Mucosa of stomach (tissue), 1 donor: Measurements from ENCODE around the gene SMS.

ENCODE experiments used
- H3K27me3 ChIP-seq: one replicate; pipeline ENCODE4 v1.7.0; 2013; ENCODE audit warnings: mild to moderate bottlenecking, low read length; ENCODE audit not compliant: control insufficient read depth, insufficient read depth
- H3K36me3 ChIP-seq: one replicate; pipeline ENCODE4 v1.7.0; 2013; ENCODE audit warnings: low read length; ENCODE audit not compliant: control insufficient read depth, insufficient read depth
- H3K4me1 ChIP-seq: one replicate; pipeline ENCODE4 v1.7.0; 2013; ENCODE audit warnings: mild to moderate bottlenecking, low read length; ENCODE audit not compliant: control insufficient read depth, insufficient read depth
- H3K4me3 ChIP-seq: one replicate; pipeline ENCODE4 v1.7.0; 2013; ENCODE audit warnings: low read length
- H3K9ac ChIP-seq: one replicate; pipeline ENCODE4 v1.7.0; 2013; ENCODE audit warnings: mild to moderate bottlenecking, low read length, moderate library complexity
- H3K9me3 ChIP-seq: one replicate; pipeline ENCODE4 v1.7.0; 2013; ENCODE audit warnings: mild to moderate bottlenecking, low read length, moderate library complexity; ENCODE audit not compliant: control insufficient read depth
- donor health status: Pancreatic carcinoma.

Gene SMS

DNA sequence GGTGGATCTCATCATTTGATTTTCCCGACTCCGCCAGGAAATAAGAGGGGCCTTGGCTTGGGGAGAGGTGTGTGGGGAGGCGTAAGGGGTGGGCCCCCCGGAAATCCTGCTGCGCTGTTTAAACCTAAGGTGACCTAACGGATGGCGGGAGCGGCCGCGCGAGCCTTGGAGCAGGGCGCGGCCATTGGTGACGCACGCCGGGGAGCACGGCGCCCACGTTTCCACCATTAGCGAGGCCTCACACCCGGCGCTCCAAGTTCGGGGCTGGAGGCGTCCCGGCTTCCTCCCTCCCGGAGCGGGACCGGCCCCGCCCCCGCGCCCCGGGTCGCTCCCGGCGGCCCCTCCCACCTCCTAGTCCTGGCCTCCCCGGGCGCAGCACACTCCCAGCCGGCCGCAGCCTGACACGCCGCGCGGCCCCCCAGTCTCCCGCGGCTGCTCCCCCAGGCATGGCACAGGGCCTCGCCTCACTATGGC is at the start of gene SMS:
SMS (plus strand) TSS at position 354 of the 474 bp plus-strand sequence; CDS start at position 470, 116 bp downstream.
- Histone ChIP-seq H3K9ac (peak within 1 kb of the TSS; percentile 57), H3K4me1 (no peaks in the 10 kb centered on the region), H3K36me3 (no peaks in the 10 kb centered on the region), H3K27me3 (no peaks in the 10 kb centered on the region), H3K9me3 (no peaks in the 10 kb centered on the region), H3K4me3 (no peak within 1 kb of the TSS)

GRCh38 chrX:21905313-21905712 is 35.2 kb upstream of the SMS start:
- no peaks in the 10 kb centered on the region for H3K36me3 ChIP-seq
- H3K9ac ChIP-seq: no peak overlapping the region
- H3K4me1 ChIP-seq: no peaks in the 10 kb centered on the region
- no peaks in the 10 kb centered on the region for H3K9me3 ChIP-seq
- no peaks in the 10 kb centered on the region for H3K27me3 ChIP-seq
- no peak overlapping the region for H3K4me3 ChIP-seq

DNA sequence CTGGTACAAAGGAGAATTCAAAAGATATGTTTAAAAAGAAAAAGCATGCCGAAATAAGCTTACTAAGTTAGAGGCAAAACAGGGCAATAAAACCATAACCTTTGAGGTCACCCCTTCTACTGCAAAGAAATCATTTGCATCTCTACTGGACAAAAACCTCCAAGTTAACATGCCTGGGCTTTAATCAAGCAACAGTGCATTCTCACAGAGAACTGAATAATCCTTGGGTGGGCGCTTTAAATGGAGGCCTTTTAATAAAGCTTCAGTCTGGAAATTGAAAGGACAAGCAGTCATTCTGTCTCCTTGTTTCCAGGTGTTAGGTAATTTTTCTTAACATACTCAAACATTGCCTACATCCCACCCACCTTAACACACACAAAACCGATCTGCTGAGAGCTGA is 34.6 kb upstream of the SMS start:
- no peaks in the 10 kb centered on the region for H3K4me1 ChIP-seq
- no peaks in the 10 kb centered on the region for H3K27me3 ChIP-seq
- H3K9me3 ChIP-seq: no peaks in the 10 kb centered on the region
- no peaks in the 10 kb centered on the region for H3K36me3 ChIP-seq
- H3K4me3 ChIP-seq: no peak overlapping the region
- no peak overlapping the region for H3K9ac ChIP-seq

GRCh38 chrX:21907260-21907659 is 33.2 kb upstream of the SMS start:
- Histone ChIP-seq H3K27me3 (no peaks in the 10 kb centered on the region), H3K9me3 (no peaks in the 10 kb centered on the region), H3K36me3 (no peaks in the 10 kb centered on the region), H3K9ac (no peak overlapping the region), H3K4me3 (no peak overlapping the region), H3K4me1 (no peaks in the 10 kb centered on the region)

GRCh38 chrX:21911481-21911880 is 29.0 kb upstream of the SMS start:
- H3K9me3 ChIP-seq: no peaks in the 10 kb centered on the region
- H3K4me3 ChIP-seq: no peak overlapping the region
- no peaks in the 10 kb centered on the region for H3K36me3 ChIP-seq
- no peaks in the 10 kb centered on the region for H3K27me3 ChIP-seq
- no peaks in the 10 kb centered on the region for H3K4me1 ChIP-seq
- no peak overlapping the region for H3K9ac ChIP-seq

- H3K4me3 ChIP-seq: no peak overlapping the region
- no peaks in the 10 kb centered on the region for H3K27me3 ChIP-seq
- no peaks in the 10 kb centered on the region for H3K4me1 ChIP-seq
- H3K9ac ChIP-seq: no peak overlapping the region
- H3K36me3 ChIP-seq: no peaks in the 10 kb centered on the region
- H3K9me3 ChIP-seq: no peaks in the 10 kb centered on the region
Measured at GRCh38 chrX:21912220-21912619, 28.3 kb upstream of the SMS start.

- Histone ChIP-seq H3K4me3 (no peak overlapping the region), H3K27me3 (no peaks in the 10 kb centered on the region), H3K36me3 (no peaks in the 10 kb centered on the region), H3K9ac (no peak overlapping the region), H3K4me1 (no peaks in the 10 kb centered on the region), H3K9me3 (no peaks in the 10 kb centered on the region)
Measured at GRCh38 chrX:21912989-21913388, 27.5 kb upstream of the SMS start.

GRCh38 chrX:21926116-21926515 is 14.4 kb upstream of the SMS start:
- no peak overlapping the region for H3K9ac ChIP-seq
- H3K4me1 ChIP-seq: no peaks in the 10 kb centered on the region
- H3K9me3 ChIP-seq: no peaks in the 10 kb centered on the region
- no peaks in the 10 kb centered on the region for H3K36me3 ChIP-seq
- no peak overlapping the region for H3K4me3 ChIP-seq
- no peaks in the 10 kb centered on the region for H3K27me3 ChIP-seq

- H3K4me3 ChIP-seq: no peak overlapping the region
- H3K9ac ChIP-seq: no peak overlapping the region
Measured at GRCh38 chrX:21926527-21927278, 13.8 kb upstream of the SMS start.

GRCh38 chrX:21929209-21929608 is 11.3 kb upstream of the SMS start:
- H3K36me3 ChIP-seq: no peaks in the 10 kb centered on the region
- no peak overlapping the region for H3K4me3 ChIP-seq
- H3K9me3 ChIP-seq: no peaks in the 10 kb centered on the region
- H3K27me3 ChIP-seq: no peaks in the 10 kb centered on the region
- H3K4me1 ChIP-seq: no peaks in the 10 kb centered on the region
- H3K9ac ChIP-seq: no peak overlapping the region

More at GRCh38 chrX:21926527-21927278, 13.8 kb upstream of the SMS start:
- Histone ChIP-seq H3K9me3 (no peaks in the 10 kb centered on the region), H3K27me3 (no peaks in the 10 kb centered on the region), H3K36me3 (no peaks in the 10 kb centered on the region), H3K4me1 (no peaks in the 10 kb centered on the region)

DNA sequence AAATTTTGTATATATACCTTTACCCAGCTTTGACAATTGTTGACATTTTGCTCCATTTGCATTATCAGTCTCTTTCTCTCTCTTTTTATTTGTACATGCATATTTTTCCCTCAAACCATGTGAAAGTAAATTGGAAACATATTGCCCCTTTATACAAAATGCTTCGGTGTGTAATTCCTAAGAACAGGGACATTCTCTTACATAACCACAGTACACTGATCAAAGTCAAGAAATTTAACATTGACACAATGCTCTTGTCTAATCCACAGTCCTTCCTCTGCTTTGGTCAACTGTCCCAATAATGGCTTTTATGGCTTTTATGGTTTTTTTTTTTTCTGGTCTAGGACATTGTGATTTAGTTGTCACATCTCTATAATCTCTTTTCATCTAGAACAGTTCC is 9.5 kb upstream of the SMS start:
- no peaks in the 10 kb centered on the region for H3K9me3 ChIP-seq
- no peaks in the 10 kb centered on the region for H3K36me3 ChIP-seq
- no peaks in the 10 kb centered on the region for H3K4me1 ChIP-seq
- H3K27me3 ChIP-seq: no peaks in the 10 kb centered on the region
- no peak overlapping the region for H3K4me3 ChIP-seq
- H3K9ac ChIP-seq: no peak overlapping the region

DNA sequence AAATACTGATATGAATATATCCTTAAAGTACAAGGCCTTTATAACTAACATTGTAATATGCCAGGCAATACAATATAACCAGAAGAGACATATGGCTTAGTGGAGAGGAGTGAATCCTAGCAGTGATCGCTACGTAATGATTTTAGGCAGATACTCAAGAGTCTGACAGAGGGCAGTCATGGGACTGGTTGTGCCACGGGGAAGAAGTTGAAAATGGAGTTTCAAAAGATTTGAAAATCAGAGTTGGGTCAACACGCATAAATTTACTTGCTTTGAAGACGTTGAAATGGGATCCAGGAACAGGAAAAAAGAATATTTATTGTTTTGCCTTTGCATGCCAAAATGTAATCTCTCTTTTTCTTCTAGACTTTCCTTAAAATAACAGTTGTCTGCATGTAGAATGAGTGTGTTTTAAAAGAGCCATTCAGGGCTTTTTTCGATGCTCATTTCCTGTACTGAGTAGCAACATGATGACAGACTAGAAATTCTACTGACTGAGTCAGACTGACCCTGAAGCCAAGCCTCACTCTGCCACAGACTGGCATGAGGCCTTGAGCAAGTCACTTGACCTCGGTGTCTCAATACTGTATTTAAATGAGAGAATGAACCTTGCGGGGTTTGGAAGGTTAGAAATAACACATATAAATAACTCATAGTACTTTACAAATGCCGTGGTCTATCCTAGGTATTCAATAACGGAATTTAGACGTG is 8.1 kb upstream of the SMS start:
- H3K9me3 ChIP-seq: no peaks in the 10 kb centered on the region
- no peak overlapping the region for H3K4me3 ChIP-seq
- H3K4me1 ChIP-seq: no peaks in the 10 kb centered on the region
- H3K36me3 ChIP-seq: no peaks in the 10 kb centered on the region
- H3K27me3 ChIP-seq: no peaks in the 10 kb centered on the region
- no peak overlapping the region for H3K9ac ChIP-seq
